Activated CD4-positive, alpha-beta memory T cell treated with anti-CD3 and anti-CD28 coated beads, Interleukin-2, amount 10 ng/mL, durations not matched to agents 7 days and 5 days (primary cell): ENCODE results near the gene CXCL8. TPM values are rescaled to one million over a fixed set of nuclear protein-coding genes. Genes with fewer than 3 reads are reported as not detected.

ENCODE experiments used
- CTCF ChIA-PET: fragments of 350-600 bp; sonication (Branson Sonifier 250); formaldehyde crosslinking; loops from one replicate; lab custom pipeline; 2021; ENCODE audit warnings: antibody characterized with exemption, inconsistent platforms; lab: Charles Lee
- POLR2A ChIA-PET: fragments of 350-600 bp; sonication (Branson Sonifier 250); formaldehyde crosslinking; loops from one replicate; lab custom pipeline; 2021; ENCODE audit warnings: antibody characterized with exemption; lab: Charles Lee
- DNase-seq: peaks from one replicate; pipeline ENCODE4 v3.0.0-alpha.2; 2020
- H3K27ac Mint-ChIP-seq: one replicate; pipeline ENCODE4 v1.8.0; 2021; ENCODE audit warnings: mild to moderate bottlenecking, mixed read lengths
- H3K27me3 Mint-ChIP-seq: one replicate; pipeline ENCODE4 v1.8.0; 2021; ENCODE audit warnings: mixed read lengths
- H3K36me3 Mint-ChIP-seq: one replicate; pipeline ENCODE4 v1.8.0; 2021; ENCODE audit warnings: low read depth, mixed read lengths
- H3K4me1 Mint-ChIP-seq: one replicate; pipeline ENCODE4 v1.8.0; 2021; ENCODE audit warnings: mixed read lengths
- H3K4me3 Mint-ChIP-seq: one replicate; pipeline ENCODE4 v1.8.0; 2021; ENCODE audit warnings: mild to moderate bottlenecking, mixed read lengths
- H3K9me3 Mint-ChIP-seq: one replicate; pipeline ENCODE4 v1.8.0; 2021; ENCODE audit warnings: mixed read lengths
- total RNA-seq, 2 experiments: library from RNA; stranded (reverse); gene quantifications; one replicate each; pipeline ENCODE4 v1.2.3, GENCODE V29; 2021

The CXCL8 gene
- total RNA-seq, 2 experiments from 2014 or later = 12.5 to 13.2 TPM

- H3K36me3 Mint-ChIP-seq = no peaks in the 10 kb centered on the region
- no peak overlapping the region for H3K4me3 Mint-ChIP-seq
- ChIA-PET POLR2A (no interaction called here), CTCF (no interaction called here)
- H3K9me3 Mint-ChIP-seq = peaks cover 2% of the 10 kb centered on the region
- no peak overlapping the region for H3K27ac Mint-ChIP-seq
- DNase-seq = no peak
- H3K4me1 Mint-ChIP-seq = no peaks in the 10 kb centered on the region
- no peaks in the 10 kb centered on the region for H3K27me3 Mint-ChIP-seq
Measured at GRCh38 chr4:73741750-73742489, 1.6 kb downstream of the CXCL8 start.

- H3K27ac Mint-ChIP-seq = no peak overlapping the region
- no peaks in the 10 kb centered on the region for H3K36me3 Mint-ChIP-seq
- H3K27me3 Mint-ChIP-seq = no peaks in the 10 kb centered on the region
- H3K4me3 Mint-ChIP-seq = no peak overlapping the region
- CTCF ChIA-PET = no interaction called here
- DNase-seq = no peak
- H3K9me3 Mint-ChIP-seq = peaks cover under 1% of the 10 kb centered on the region
- no peaks in the 10 kb centered on the region for H3K4me1 Mint-ChIP-seq
- POLR2A ChIA-PET = no interaction called here
Measured at GRCh38 chr4:73742490-73743160, 2.3 kb downstream of the CXCL8 start.

- Mint-ChIP-seq H3K4me1 (no peaks in the 10 kb centered on the region), H3K4me3 (no peak overlapping the region), H3K9me3 (no peaks in the 10 kb centered on the region), H3K27ac (no peak overlapping the region), H3K27me3 (no peaks in the 10 kb centered on the region), H3K36me3 (no peaks in the 10 kb centered on the region)
- CTCF ChIA-PET = no interaction called here
- DNase-seq = no peak
- POLR2A ChIA-PET = no interaction called here
Measured at GRCh38 chr4:73743281-73743680, 2.9 kb downstream of the CXCL8 start.

GRCh38 chr4:73743795-73744194 is 3.4 kb downstream of the CXCL8 start:
- Mint-ChIP-seq H3K27ac (no peak overlapping the region), H3K27me3 (no peaks in the 10 kb centered on the region), H3K4me3 (no peak overlapping the region), H3K36me3 (no peaks in the 10 kb centered on the region), H3K9me3 (no peaks in the 10 kb centered on the region), H3K4me1 (no peaks in the 10 kb centered on the region)
- no peak for DNase-seq
- CTCF ChIA-PET = no interaction called here
- POLR2A ChIA-PET = no interaction called here

GRCh38 chr4:73744203-73744602 is 3.8 kb downstream of the CXCL8 start:
- DNase-seq = no peak
- no peak overlapping the region for H3K4me3 Mint-ChIP-seq
- no peaks in the 10 kb centered on the region for H3K27me3 Mint-ChIP-seq
- no peaks in the 10 kb centered on the region for H3K4me1 Mint-ChIP-seq
- H3K27ac Mint-ChIP-seq = no peak overlapping the region
- ChIA-PET CTCF (no interaction called here), POLR2A (no interaction called here)
- no peaks in the 10 kb centered on the region for H3K36me3 Mint-ChIP-seq
- H3K9me3 Mint-ChIP-seq = no peaks in the 10 kb centered on the region

GRCh38 chr4:73750730-73751129 is 10.4 kb downstream of the CXCL8 start:
- DNase-seq = no peak
- H3K4me3 Mint-ChIP-seq = no peak overlapping the region
- no peaks in the 10 kb centered on the region for H3K27me3 Mint-ChIP-seq
- no peaks in the 10 kb centered on the region for H3K4me1 Mint-ChIP-seq
- ChIA-PET POLR2A (no interaction called here), CTCF (no interaction called here)
- no peaks in the 10 kb centered on the region for H3K9me3 Mint-ChIP-seq
- H3K36me3 Mint-ChIP-seq = no peaks in the 10 kb centered on the region
- no peak overlapping the region for H3K27ac Mint-ChIP-seq

- Mint-ChIP-seq H3K4me3 (no peak overlapping the region), H3K4me1 (no peaks in the 10 kb centered on the region), H3K27me3 (no peaks in the 10 kb centered on the region), H3K9me3 (no peaks in the 10 kb centered on the region), H3K27ac (no peak overlapping the region), H3K36me3 (no peaks in the 10 kb centered on the region)
- CTCF ChIA-PET = no interaction called here
- POLR2A ChIA-PET = no interaction called here
- DNase-seq = no peak
Measured at GRCh38 chr4:73751166-73751565, 10.8 kb downstream of the CXCL8 start.

GRCh38 chr4:73751830-73752229 is 11.5 kb downstream of the CXCL8 start:
- ChIA-PET POLR2A (no interaction called here), CTCF (no interaction called here)
- H3K4me1 Mint-ChIP-seq = no peaks in the 10 kb centered on the region
- no peaks in the 10 kb centered on the region for H3K27me3 Mint-ChIP-seq
- no peak overlapping the region for H3K27ac Mint-ChIP-seq
- DNase-seq = no peak
- no peaks in the 10 kb centered on the region for H3K9me3 Mint-ChIP-seq
- H3K4me3 Mint-ChIP-seq = no peak overlapping the region
- H3K36me3 Mint-ChIP-seq = no peaks in the 10 kb centered on the region

GRCh38 chr4:73752424-73752823 is 12.1 kb downstream of the CXCL8 start:
- Mint-ChIP-seq H3K4me3 (no peak overlapping the region), H3K36me3 (no peaks in the 10 kb centered on the region), H3K27ac (no peak overlapping the region), H3K27me3 (no peaks in the 10 kb centered on the region), H3K4me1 (no peaks in the 10 kb centered on the region), H3K9me3 (no peaks in the 10 kb centered on the region)
- no peak for DNase-seq
- ChIA-PET CTCF (no interaction called here), POLR2A (no interaction called here)

- H3K4me3 Mint-ChIP-seq = no peak overlapping the region
- CTCF ChIA-PET = no interaction called here
- H3K9me3 Mint-ChIP-seq = no peaks in the 10 kb centered on the region
- H3K27ac Mint-ChIP-seq = no peak overlapping the region
- no peaks in the 10 kb centered on the region for H3K27me3 Mint-ChIP-seq
- POLR2A ChIA-PET = no interaction called here
- H3K36me3 Mint-ChIP-seq = no peaks in the 10 kb centered on the region
- DNase-seq = no peak
- no peaks in the 10 kb centered on the region for H3K4me1 Mint-ChIP-seq
Measured at GRCh38 chr4:73753215-73753614, 12.8 kb downstream of the CXCL8 start.

- ChIA-PET CTCF (no interaction called here), POLR2A (no interaction called here)
- no peak overlapping the region for H3K27ac Mint-ChIP-seq
- no peak for DNase-seq
- no peaks in the 10 kb centered on the region for H3K9me3 Mint-ChIP-seq
- no peaks in the 10 kb centered on the region for H3K27me3 Mint-ChIP-seq
- no peaks in the 10 kb centered on the region for H3K4me1 Mint-ChIP-seq
- no peak overlapping the region for H3K4me3 Mint-ChIP-seq
- no peaks in the 10 kb centered on the region for H3K36me3 Mint-ChIP-seq
Measured at GRCh38 chr4:73754934-73755333, 14.6 kb downstream of the CXCL8 start.

GRCh38 chr4:73759357-73759756 is 19.0 kb downstream of the CXCL8 start:
- Mint-ChIP-seq H3K27me3 (no peaks in the 10 kb centered on the region), H3K4me3 (no peak overlapping the region), H3K9me3 (no peaks in the 10 kb centered on the region), H3K36me3 (no peaks in the 10 kb centered on the region), H3K4me1 (no peaks in the 10 kb centered on the region), H3K27ac (no peak overlapping the region)
- no peak for DNase-seq
- ChIA-PET CTCF (no interaction called here), POLR2A (no interaction called here)

- Mint-ChIP-seq H3K9me3 (no peaks in the 10 kb centered on the region), H3K36me3 (no peaks in the 10 kb centered on the region), H3K27ac (no peak overlapping the region), H3K4me3 (no peak overlapping the region), H3K27me3 (no peaks in the 10 kb centered on the region), H3K4me1 (no peaks in the 10 kb centered on the region)
- CTCF ChIA-PET = no interaction called here
- DNase-seq = no peak
- POLR2A ChIA-PET = no interaction called here
Measured at GRCh38 chr4:73761856-73762255, 21.5 kb downstream of the CXCL8 start.

GRCh38 chr4:73762409-73762808 is 22.0 kb downstream of the CXCL8 start:
- Mint-ChIP-seq H3K4me3 (no peak overlapping the region), H3K27me3 (no peaks in the 10 kb centered on the region), H3K4me1 (no peaks in the 10 kb centered on the region), H3K9me3 (no peaks in the 10 kb centered on the region), H3K27ac (no peak overlapping the region), H3K36me3 (no peaks in the 10 kb centered on the region)
- ChIA-PET POLR2A (no interaction called here), CTCF (no interaction called here)
- DNase-seq = no peak
